Prostate gland (tissue), 2 donors: ENCODE data around the gene ZNF385B.

Experiments used
- POLR2A ChIP-seq: fragments of 450-650 bp; IDR thresholded peaks from one replicate; pipeline ENCODE4 v1.6.1; 2016; ENCODE audit warnings: antibody characterized with exemption, mild to moderate bottlenecking
- TF ChIP-seq, protein P1 (sequence below), 4 experiments: fragments of 200-600 bp in 2 of 4; fragments of 450-650 bp in 2 of 4; sonication (generic) in 2 of 4; IDR thresholded peaks; 1 replicate in 3 of 4; 2 replicates in 1 of 4; pipeline ENCODE4 v1.5.1; 2016 to 2019; ENCODE audit warnings: antibody characterized with exemption in 4 of 4, mild to moderate bottlenecking in 2 of 4, moderate library complexity in 2 of 4

DNA sequence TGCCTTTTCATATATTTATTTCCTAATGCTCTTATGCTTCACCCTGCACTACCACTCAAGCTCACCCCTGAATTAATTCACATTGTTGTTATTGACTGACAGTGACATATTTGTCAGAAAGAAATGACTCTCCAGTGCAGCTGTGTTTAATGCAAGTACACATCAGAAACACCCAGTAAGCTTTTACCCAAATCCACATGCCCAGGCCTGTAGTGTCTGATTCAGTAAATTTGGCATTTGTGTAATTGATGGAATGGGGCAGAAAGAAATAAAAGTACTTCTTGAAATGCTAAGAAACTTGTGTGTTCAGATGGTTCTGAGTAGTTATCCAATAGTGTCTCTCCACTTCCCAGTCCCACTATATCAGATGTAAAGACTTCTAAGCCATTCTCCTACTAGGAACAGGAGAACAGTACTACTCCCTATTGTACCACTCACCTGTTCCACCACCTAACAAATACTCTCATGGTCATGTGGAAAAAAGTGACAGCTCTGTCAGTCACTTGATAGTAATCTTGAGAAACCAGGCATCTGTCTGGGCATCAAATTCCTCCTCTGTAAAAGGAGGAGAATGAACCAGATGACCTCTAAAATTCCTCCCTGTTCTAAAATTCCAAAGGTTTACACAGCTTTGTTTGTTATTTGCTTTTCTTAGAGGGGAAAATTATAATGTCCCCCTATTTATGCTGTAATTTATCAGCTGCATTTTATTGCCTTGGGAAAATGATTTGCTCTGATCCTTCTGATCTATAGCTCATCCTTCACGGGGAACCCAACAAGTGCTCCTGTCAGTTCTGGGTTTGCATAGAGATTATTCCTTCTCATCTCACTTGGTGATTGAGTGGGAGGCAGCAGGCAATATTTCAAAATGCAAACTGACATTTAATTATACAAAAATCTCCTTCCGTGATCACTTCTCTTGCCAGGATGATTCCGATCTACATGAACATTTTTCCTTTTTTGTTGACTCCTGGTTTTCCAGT lies 70.9 kb downstream of the ZNF385B start:
- TF ChIP-seq POLR2A, result no peak
- TF ChIP-seq, protein P1, sequence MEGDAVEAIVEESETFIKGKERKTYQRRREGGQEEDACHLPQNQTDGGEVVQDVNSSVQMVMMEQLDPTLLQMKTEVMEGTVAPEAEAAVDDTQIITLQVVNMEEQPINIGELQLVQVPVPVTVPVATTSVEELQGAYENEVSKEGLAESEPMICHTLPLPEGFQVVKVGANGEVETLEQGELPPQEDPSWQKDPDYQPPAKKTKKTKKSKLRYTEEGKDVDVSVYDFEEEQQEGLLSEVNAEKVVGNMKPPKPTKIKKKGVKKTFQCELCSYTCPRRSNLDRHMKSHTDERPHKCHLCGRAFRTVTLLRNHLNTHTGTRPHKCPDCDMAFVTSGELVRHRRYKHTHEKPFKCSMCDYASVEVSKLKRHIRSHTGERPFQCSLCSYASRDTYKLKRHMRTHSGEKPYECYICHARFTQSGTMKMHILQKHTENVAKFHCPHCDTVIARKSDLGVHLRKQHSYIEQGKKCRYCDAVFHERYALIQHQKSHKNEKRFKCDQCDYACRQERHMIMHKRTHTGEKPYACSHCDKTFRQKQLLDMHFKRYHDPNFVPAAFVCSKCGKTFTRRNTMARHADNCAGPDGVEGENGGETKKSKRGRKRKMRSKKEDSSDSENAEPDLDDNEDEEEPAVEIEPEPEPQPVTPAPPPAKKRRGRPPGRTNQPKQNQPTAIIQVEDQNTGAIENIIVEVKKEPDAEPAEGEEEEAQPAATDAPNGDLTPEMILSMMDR (IDR thresholded peaks at IDR 0.05), result no peak
